H1 (cell line): ENCODE measurements around the gene FAF2. TPM values are rescaled to one million over a fixed set of nuclear protein-coding genes. Genes with fewer than 3 reads are reported as not detected.

Experiments used
- CTCF ChIA-PET: fragments of 300-600 bp; sonication (Branson Sonifier 250); formaldehyde crosslinking; loops from one replicate; lab custom pipeline; 2021; ENCODE audit not compliant: partially characterized antibody; lab: Charles Lee
- POLR2A ChIA-PET: fragments of 300-600 bp; sonication (Branson Sonifier 250); formaldehyde crosslinking; loops from one replicate; lab custom pipeline; 2021; ENCODE audit warnings: inconsistent platforms; ENCODE audit not compliant: partially characterized antibody; lab: Charles Lee
- DNase-seq, 2 experiments: peaks; one replicate each; pipeline versions ENCODE4 v3.0.0 to v3.0.0-alpha.2; 2010 to 2022; ENCODE audit warnings: low spot score in 2 of 2, low read depth in 1 of 2, mixed read lengths in 1 of 2
- FAIRE-seq: peaks from 2 replicates; lab custom pipeline; 2011; peaks lifted over from hg19 to GRCh38; lab: Jason Lieb, UNC
- H2AFZ ChIP-seq: 2 replicates; pipeline ENCODE4 v1.8.1; 2012; ENCODE audit warnings: low read length, inconsistent platforms
- H2AK5ac ChIP-seq: 2 replicates; pipeline ENCODE4 v1.6.1; 2013; ENCODE audit warnings: low read depth, low read length
- H2BK120ac ChIP-seq: replicated peaks from 2 replicates; pipeline ENCODE3; 2013; ENCODE audit warnings: low read depth, low read length, inconsistent platforms
- H2BK12ac ChIP-seq: 2 replicates; pipeline ENCODE4 v1.6.1; 2013; ENCODE audit warnings: low read depth, low read length
- H2BK15ac ChIP-seq: 2 replicates; pipeline ENCODE4 v1.6.1; 2013; ENCODE audit warnings: low read length
- H2BK20ac ChIP-seq: 2 replicates; pipeline ENCODE4 v1.6.1; 2013; ENCODE audit warnings: low read length
- H2BK5ac ChIP-seq: 2 replicates; pipeline ENCODE4 v1.6.1; 2013; ENCODE audit warnings: low read depth, low read length
- H3K14ac ChIP-seq: 2 replicates; pipeline ENCODE4 v1.6.1; 2013; ENCODE audit warnings: inconsistent platforms; ENCODE audit not compliant: insufficient read length
- H3K18ac ChIP-seq: 2 replicates; pipeline ENCODE4 v1.6.1; 2013; ENCODE audit warnings: low read length; ENCODE audit errors: extremely low read depth
- H3K23ac ChIP-seq: 2 replicates; pipeline ENCODE4 v1.6.1; 2013; ENCODE audit warnings: inconsistent platforms; ENCODE audit not compliant: insufficient read length
- H3K23me2 ChIP-seq: 2 replicates; pipeline ENCODE4 v1.6.1; 2013; ENCODE audit warnings: low read depth, low read length
- H3K27ac ChIP-seq: 2 replicates; pipeline ENCODE4 v1.6.1; 2011; ENCODE audit warnings: low read depth, low read length, inconsistent platforms
- H3K27me3 ChIP-seq, 4 experiments: replicated peaks in 1 of 4; 1 replicate in 1 of 4; 2 replicates in 3 of 4; pipeline versions ENCODE4 v1.6.1 to v1.8.1; 2011 to 2013; ENCODE audit warnings: low read length in 3 of 4, mild to moderate bottlenecking in 3 of 4, inconsistent platforms in 2 of 4, mixed read lengths in 2 of 4, moderate library complexity in 1 of 4; ENCODE audit not compliant: control insufficient read depth in 3 of 4, insufficient read depth in 3 of 4; ENCODE audit errors: extremely low read depth in 1 of 4
- H3K36me3 ChIP-seq, 4 experiments: 2 replicates each; pipeline versions ENCODE4 v1.6.1 to v1.8.1; 2011 to 2013; ENCODE audit warnings: mild to moderate bottlenecking in 4 of 4, low read length in 3 of 4, moderate library complexity in 2 of 4, control low read depth in 1 of 4, inconsistent platforms in 1 of 4; ENCODE audit not compliant: insufficient read depth in 4 of 4, control insufficient read depth in 2 of 4
- H3K4ac ChIP-seq: replicated peaks from 2 replicates; pipeline ENCODE3; 2013; ENCODE audit warnings: low read length, low read depth, mixed read lengths, inconsistent platforms; ENCODE audit not compliant: insufficient read length
- H3K4me1 ChIP-seq, 4 experiments: replicated peaks in 1 of 4; 1 replicate in 1 of 4; 2 replicates in 3 of 4; pipeline versions ENCODE4 v1.6.1 to v1.8.1; 2011 to 2013; ENCODE audit warnings: low read length in 3 of 4, inconsistent platforms in 2 of 4, mixed read lengths in 1 of 4; ENCODE audit not compliant: insufficient read depth in 4 of 4, control insufficient read depth in 3 of 4
- H3K4me2 ChIP-seq, 2 experiments: 2 replicates each; pipeline versions ENCODE4 v1.6.1 to v1.8.1; 2011 to 2013; ENCODE audit warnings: low read depth in 2 of 2, low read length in 2 of 2, control low read depth in 1 of 2, inconsistent platforms in 1 of 2, mild to moderate bottlenecking in 1 of 2; ENCODE audit not compliant: insufficient read depth in 1 of 2
- H3K4me3 ChIP-seq, 4 experiments: fragments of 200-600, 300-600 bp in 1 of 4; sonication (generic), shearing (Covaris generic), sonication (Bioruptor Twin) in 1 of 4; 2 replicates each; pipeline versions ENCODE4 v1.5.1 to v1.8.1; 2011 to 2016; ENCODE audit warnings: low read length in 4 of 4, low read depth in 3 of 4, control low read depth in 2 of 4, inconsistent platforms in 2 of 4, mild to moderate bottlenecking in 2 of 4, mixed read lengths in 1 of 4, moderate library complexity in 1 of 4; ENCODE audit not compliant: insufficient read depth in 2 of 4; ENCODE audit errors: extremely low read depth in 1 of 4
- H3K56ac ChIP-seq: replicated peaks from 2 replicates; pipeline ENCODE3; 2013; ENCODE audit warnings: low read depth, mild to moderate bottlenecking, mixed read lengths, low read length, inconsistent platforms; ENCODE audit not compliant: insufficient read length
- H3K79me1 ChIP-seq: 2 replicates; pipeline ENCODE4 v1.6.1; 2013; ENCODE audit warnings: low read depth, low read length, control low read depth
- H3K79me2 ChIP-seq, 2 experiments: 2 replicates each; pipeline versions ENCODE4 v1.6.1 to v1.8.1; 2012 to 2013; ENCODE audit warnings: low read length in 2 of 2, mild to moderate bottlenecking in 2 of 2, inconsistent platforms in 1 of 2; ENCODE audit not compliant: insufficient read depth in 2 of 2, control insufficient read depth in 1 of 2
- H3K9ac ChIP-seq, 4 experiments: replicated peaks in 1 of 4; 1 replicate in 1 of 4; 2 replicates in 3 of 4; pipeline versions ENCODE4 v1.6.1 to v1.8.1; 2011 to 2013; ENCODE audit warnings: low read depth in 3 of 4, low read length in 3 of 4, control low read depth in 2 of 4, mild to moderate bottlenecking in 2 of 4, moderate library complexity in 2 of 4, inconsistent platforms in 1 of 4; ENCODE audit errors: extremely low read depth in 1 of 4
- H3K9me3 ChIP-seq, 2 experiments: 2 replicates each; pipeline versions ENCODE4 v1.6.1 to v1.8.1; 2012 to 2013; ENCODE audit warnings: mild to moderate bottlenecking in 2 of 2, moderate library complexity in 2 of 2, control low read depth in 1 of 2, inconsistent platforms in 1 of 2, low read depth in 1 of 2, low read length in 1 of 2, mixed read lengths in 1 of 2; ENCODE audit not compliant: insufficient read depth in 2 of 2
- H4K20me1 ChIP-seq, 2 experiments: replicated peaks in 1 of 2; 2 replicates each; pipeline versions ENCODE3 to v1.8.1; 2011 to 2013; ENCODE audit warnings: inconsistent platforms in 2 of 2, low read length in 2 of 2, mild to moderate bottlenecking in 1 of 2; ENCODE audit not compliant: insufficient read depth in 2 of 2, control insufficient read depth in 1 of 2
- H4K5ac ChIP-seq: 2 replicates; pipeline ENCODE4 v1.6.1; 2013; ENCODE audit warnings: low read length, low read depth, mixed read lengths, inconsistent platforms; ENCODE audit not compliant: insufficient read length
- H4K8ac ChIP-seq: 2 replicates; pipeline ENCODE4 v1.8.0; 2013; ENCODE audit warnings: mild to moderate bottlenecking, moderate library complexity, low read length, inconsistent platforms; ENCODE audit not compliant: insufficient read depth; ENCODE audit errors: extremely low read depth
- H4K91ac ChIP-seq: replicated peaks from 2 replicates; pipeline ENCODE3; 2013; ENCODE audit warnings: low read length, mixed read lengths, inconsistent platforms; ENCODE audit not compliant: insufficient read length
- ATF3 ChIP-seq: IDR thresholded peaks from 2 replicates; pipeline ENCODE4 v1.6.1; 2011; ENCODE audit warnings: low read depth, mild to moderate bottlenecking, low read length; ENCODE audit not compliant: insufficient read depth
- BACH1 ChIP-seq: IDR thresholded peaks from 2 replicates; pipeline ENCODE4 v1.6.1; 2012; ENCODE audit warnings: low read length, improper control_type of control experiment
- BCL11A ChIP-seq, 2 experiments: IDR thresholded peaks; one replicate each; pipeline ENCODE4 v1.6.1; 2011; ENCODE audit warnings: low read depth in 2 of 2, low read length in 2 of 2, mild to moderate bottlenecking in 2 of 2
- CREB1 ChIP-seq: IDR thresholded peaks from 2 replicates; pipeline ENCODE4 v1.6.1; 2012; ENCODE audit warnings: inconsistent platforms
- GABPA ChIP-seq: IDR thresholded peaks from 2 replicates; pipeline ENCODE4 v1.6.1; 2011; ENCODE audit warnings: mild to moderate bottlenecking, low read length, moderate library complexity, borderline replicate concordance; ENCODE audit not compliant: insufficient read depth
- HDAC2 ChIP-seq, 2 experiments: fragments of 300-600 bp in 1 of 2; sonication (generic) in 1 of 2; IDR thresholded peaks; 2 replicates each; pipeline ENCODE4 v1.6.1; 2011 to 2012; ENCODE audit warnings: low read depth in 2 of 2, low read length in 2 of 2, mild to moderate bottlenecking in 2 of 2, moderate library complexity in 2 of 2, borderline replicate concordance in 1 of 2, inconsistent platforms in 1 of 2
- NANOG ChIP-seq: IDR thresholded peaks from 2 replicates; pipeline ENCODE4 v1.6.1; 2011; ENCODE audit warnings: low read length, low read depth, mild to moderate bottlenecking, inconsistent platforms; ENCODE audit not compliant: insufficient read depth, poor library complexity, severe bottlenecking
- PHF8 ChIP-seq: fragments of 200-600 bp; sonication (generic); conservative IDR thresholded peaks from 2 replicates; pipeline ENCODE4 v1.7.1; 2012; ENCODE audit warnings: low read depth, mild to moderate bottlenecking, inconsistent platforms, low read length, moderate library complexity
- POLR2AphosphoS5 ChIP-seq: IDR thresholded peaks from 2 replicates; pipeline ENCODE4 v1.6.1; 2011; ENCODE audit warnings: low read depth, low read length
- RBBP5 ChIP-seq: IDR thresholded peaks from 2 replicates; pipeline ENCODE4 v1.7.1; 2012; ENCODE audit warnings: low read depth, mild to moderate bottlenecking, inconsistent platforms, low read length, moderate library complexity, borderline replicate concordance
- SIX5 ChIP-seq: IDR thresholded peaks from 2 replicates; pipeline ENCODE4 v1.6.1; 2011; ENCODE audit warnings: mild to moderate bottlenecking, low read depth, low read length
- SP1 ChIP-seq: IDR thresholded peaks from 2 replicates; pipeline ENCODE4 v1.6.1; 2011; ENCODE audit warnings: low read depth, low read length
- TAF1 ChIP-seq: IDR thresholded peaks from 2 replicates; pipeline ENCODE4 v1.6.1; 2011; ENCODE audit warnings: mild to moderate bottlenecking, low read depth, low read length
- TBP ChIP-seq: IDR thresholded peaks from 2 replicates; pipeline ENCODE4 v1.6.1; 2011; ENCODE audit warnings: low read depth, low read length, improper control_type of control experiment
- TEAD4 ChIP-seq: IDR thresholded peaks from 2 replicates; pipeline ENCODE4 v1.6.1; 2012; ENCODE audit warnings: low read depth, low read length, inconsistent platforms, mixed read lengths
- WGBS, 2 experiments: shearing (Covaris generic) in 1 of 2; methylation state at CpG; one replicate each; pipeline versions ENCODE4 v1.1.6 to v1.1.7; 2013 to 2015; ENCODE audit warnings: low lambda C conversion rate in 2 of 2, mixed read lengths in 2 of 2, inconsistent platforms in 1 of 2, low coverage in 1 of 2, missing lambda C conversion rate in 1 of 2; ENCODE audit not compliant: insufficient replicate concordance in 2 of 2, insufficient coverage in 1 of 2, insufficient read length in 1 of 2; ENCODE audit errors: extremely low coverage in 1 of 2, missing lambda C conversion rate in 1 of 2; 5-methylcytosine and 5-hydroxymethylcytosine counted together
- polyA plus RNA-seq, 7 experiments: library from polyadenylated mRNA; depleted of rRNA in 3 of 7; stranded (reverse) in 5 of 7; unstranded in 2 of 7; fragments of >200 nt in 5 of 7; fragments of 200-250 nt in 2 of 7; gene quantifications; 1 replicate in 5 of 7; 2 replicates in 1 of 7; 4 replicates in 1 of 7; pipeline versions ENCODE4 v1.2.1 to v1.2.3, GENCODE V29; 2011 to 2013; ENCODE audit warnings: missing spikeins in 2 of 7, mixed read lengths in 2 of 7
- total RNA-seq: library from RNA; stranded (reverse); fragmentation: NEBNext Ultra II Directional; extraction: Animal tissue kit (Norgen Biotek cat#: 25700); gene quantifications from 2 replicates; pipeline ENCODE4 v1.2.1, GENCODE V29; 2021

The FAF2 gene
- total and polyA plus RNA-seq, 2 of the 8 experiments (the other 6 are each of a cell fraction or from before 2014, with no cell fraction given), result 20.8 to 35.8 TPM

- no peak overlapping the region for H2AFZ ChIP-seq
- CTCF ChIA-PET, result no interaction called here
- TF ChIP-seq SP1 (no peak), TBP (no peak), BCL11A (IDR thresholded peaks at IDR 0.05; ENCODE audit: low read depth in 2 of 2, low read length in 2 of 2) (no peak), NANOG (no peak), RBBP5 (no peak), TEAD4 (no peak), PHF8 (no peak), CREB1 (no peak), HDAC2 (IDR thresholded peaks at IDR 0.05; ENCODE audit: borderline replicate concordance in 1 of 2, low read depth in 2 of 2, low read length in 2 of 2) (no peak), SIX5 (no peak), BACH1 (no peak), TAF1 (no peak), ATF3 (no peak), GABPA (no peak), POLR2AphosphoS5 (no peak)
Observed at GRCh38 chr5:176515396-176515795, 67.2 kb downstream of the FAF2 start.

More at GRCh38 chr5:176515396-176515795, 67.2 kb downstream of the FAF2 start:
- no peak overlapping the region for H4K5ac ChIP-seq
- H3K18ac ChIP-seq, result no peak overlapping the region
- no peak overlapping the region for H2BK120ac ChIP-seq
- POLR2A ChIA-PET, result interaction anchor here (1.2 to 26.0 kb wide), 2 partner anchors 14 to 22 kb away, joined by 3 to 458 read pairs; partner anchors contain the start of gene RNF44
- H2AK5ac ChIP-seq, result no peak overlapping the region
- no peak overlapping the region for H3K4ac ChIP-seq
- no peak overlapping the region for H2BK5ac ChIP-seq
- no peaks in the 10 kb centered on the region for H3K79me1 ChIP-seq
- no peak for FAIRE-seq
- H4K20me1 ChIP-seq, result peaks cover 0 to 1% of the 10 kb centered on the region in 2 experiments
- H3K14ac ChIP-seq, result no peak overlapping the region
- no peak overlapping the region for H3K56ac ChIP-seq
- 0 out of 2 replicates have a peak, but pooled peaks cover 3% of the 10 kb centered on the region for H3K23me2 ChIP-seq
- H3K23ac ChIP-seq, result no peak overlapping the region
- no peak overlapping the region for H4K8ac ChIP-seq
- H3K4me1 ChIP-seq, result no peaks in the 10 kb centered on the region
- DNase-seq, result no peak
- no peak overlapping the region for H3K4me2 ChIP-seq
- WGBS, 2 experiments, result 90% methylated on average over 4 of the region's 4 CpGs; no CpG with 5 or more reads in 1 of the 2 experiments
- H4K91ac ChIP-seq, result no peak overlapping the region
- no peaks in the 10 kb centered on the region for H3K79me2 ChIP-seq
- H3K9ac ChIP-seq, result no peak overlapping the region
- no peak overlapping the region for H3K4me3 ChIP-seq
- H3K27me3 ChIP-seq, result no peaks in the 10 kb centered on the region; a peak in 2 of 7 replicates
- H2BK12ac ChIP-seq, result no peak overlapping the region
- no peak overlapping the region for H3K27ac ChIP-seq
- no peaks in the 10 kb centered on the region for H3K36me3 ChIP-seq
- no peak overlapping the region for H2BK20ac ChIP-seq
- no peaks in the 10 kb centered on the region for H3K9me3 ChIP-seq
- H2BK15ac ChIP-seq, result no peak overlapping the region
